22Rv1 (cell line): ENCODE data around the gene NCAM2.

ENCODE experiments used
- ZFX ChIP-seq: fragments of 450-650 bp; IDR thresholded peaks from 2 replicates; pipeline ENCODE4 v1.6.1; 2017; ENCODE audit warnings: antibody characterized with exemption, borderline replicate concordance
- TF ChIP-seq, protein P1 (sequence below): fragments of 450-650 bp; IDR thresholded peaks from 2 replicates; pipeline ENCODE4 v1.5.1; 2017; ENCODE audit warnings: mild to moderate bottlenecking

DNA sequence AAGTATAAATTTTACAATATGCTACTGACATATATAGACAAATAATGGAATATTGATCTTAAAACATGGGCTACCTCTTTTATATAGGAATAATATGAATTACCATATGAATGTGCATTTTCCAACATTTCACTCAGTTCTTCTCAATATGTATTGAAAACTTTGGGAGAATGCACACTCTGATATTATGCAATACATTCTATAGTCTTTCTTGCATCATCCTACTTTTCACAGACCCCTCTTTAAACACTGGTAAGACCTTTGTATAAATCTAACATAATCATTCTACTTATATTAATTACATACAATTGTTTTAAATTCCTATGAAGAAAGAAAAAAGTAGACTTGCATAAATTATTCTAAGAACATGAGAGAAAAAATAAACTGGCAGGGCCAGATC lies 69.2 kb downstream of the NCAM2 start:
- TF ChIP-seq, protein P1, sequence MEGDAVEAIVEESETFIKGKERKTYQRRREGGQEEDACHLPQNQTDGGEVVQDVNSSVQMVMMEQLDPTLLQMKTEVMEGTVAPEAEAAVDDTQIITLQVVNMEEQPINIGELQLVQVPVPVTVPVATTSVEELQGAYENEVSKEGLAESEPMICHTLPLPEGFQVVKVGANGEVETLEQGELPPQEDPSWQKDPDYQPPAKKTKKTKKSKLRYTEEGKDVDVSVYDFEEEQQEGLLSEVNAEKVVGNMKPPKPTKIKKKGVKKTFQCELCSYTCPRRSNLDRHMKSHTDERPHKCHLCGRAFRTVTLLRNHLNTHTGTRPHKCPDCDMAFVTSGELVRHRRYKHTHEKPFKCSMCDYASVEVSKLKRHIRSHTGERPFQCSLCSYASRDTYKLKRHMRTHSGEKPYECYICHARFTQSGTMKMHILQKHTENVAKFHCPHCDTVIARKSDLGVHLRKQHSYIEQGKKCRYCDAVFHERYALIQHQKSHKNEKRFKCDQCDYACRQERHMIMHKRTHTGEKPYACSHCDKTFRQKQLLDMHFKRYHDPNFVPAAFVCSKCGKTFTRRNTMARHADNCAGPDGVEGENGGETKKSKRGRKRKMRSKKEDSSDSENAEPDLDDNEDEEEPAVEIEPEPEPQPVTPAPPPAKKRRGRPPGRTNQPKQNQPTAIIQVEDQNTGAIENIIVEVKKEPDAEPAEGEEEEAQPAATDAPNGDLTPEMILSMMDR = no peak
- TF ChIP-seq ZFX = no peak
